A549 (cell line): ENCODE measurements around the gene POP7. TPM values are rescaled to one million over a fixed set of nuclear protein-coding genes. Genes with fewer than 3 reads are reported as not detected.
A peak's percentile ranks its signal among the peaks of the same experiment; 100 is the strongest.

Experiments
- ATAC-seq, 2 experiments: fragments of 200-7000 bp in 1 of 2; fragments of >200 bp in 1 of 2; cut with Nextera tagmentation in 1 of 2; cut with Tn5 transposase in 1 of 2; 3 replicates each; pipeline versions ENCODE4 v1.8.0 to v1.9.1; 2018 to 2020; ENCODE audit warnings: mild to moderate bottlenecking in 1 of 2, moderate library complexity in 1 of 2
- CTCF ChIA-PET: fragments of 300-600 bp; sonication (Branson Sonifier 250); formaldehyde crosslinking; extraction: SDS; loops from one replicate; lab custom pipeline; 2021; ENCODE audit warnings: antibody characterized with exemption, inconsistent platforms; lab: Yijun Ruan, JAX
- POLR2A ChIA-PET: fragments of 350-600 bp; formaldehyde crosslinking; extraction: SDS; loops from one replicate; lab custom pipeline; 2021; ENCODE audit warnings: antibody characterized with exemption, inconsistent platforms; lab: Yijun Ruan, JAX
- DNase-seq, 2 experiments: peaks; one replicate each; pipeline versions ENCODE4 v3.0.0 to v3.0.0-alpha.2; 2011 to 2016; ENCODE audit warnings: low read depth in 1 of 2, low spot score in 1 of 2
- FAIRE-seq: peaks from 2 replicates; lab custom pipeline; 2011; peaks lifted over from hg19 to GRCh38; lab: Jason Lieb, UNC
- H3K27ac ChIP-seq, 2 experiments: fragments of >200 bp; sonication (Bioruptor Twin); formaldehyde crosslinking; 3 replicates each; pipeline ENCODE4 v1.5.1; 2016 to 2017
- H3K4me1 ChIP-seq: fragments of >200 bp; sonication (Bioruptor Twin); formaldehyde crosslinking; 3 replicates; pipeline ENCODE4 v1.6.1; 2016
- H3K4me2 ChIP-seq: fragments of >200 bp; sonication (Bioruptor Twin); formaldehyde crosslinking; 3 replicates; pipeline ENCODE4 v1.6.1; 2016
- H3K4me3 ChIP-seq: fragments of >200 bp; sonication (Bioruptor Twin); formaldehyde crosslinking; 3 replicates; pipeline ENCODE4 v1.5.1; 2016
- H3K9me3 ChIP-seq: fragments of >200 bp; sonication (Bioruptor Twin); formaldehyde crosslinking; 3 replicates; pipeline ENCODE4 v1.6.1; 2016
- BHLHE40 ChIP-seq: IDR thresholded peaks from 2 replicates; pipeline ENCODE4 v1.6.1; 2012; ENCODE audit warnings: low read depth, low read length, inconsistent platforms
- CEBPB ChIP-seq, 2 experiments: fragments of >200 bp in 1 of 2; sonication (Bioruptor Twin) in 1 of 2; formaldehyde crosslinking in 1 of 2; IDR thresholded peaks; 2 replicates each; pipeline ENCODE4 v1.6.1; 2012 to 2016
- E2F6 ChIP-seq: IDR thresholded peaks from 2 replicates; pipeline ENCODE4 v1.6.1; 2012; ENCODE audit warnings: low read depth, borderline replicate concordance
- EHF ChIP-seq: fragments of 250-450 bp; sonication (Bioruptor Pico); IDR thresholded peaks from 2 replicates; pipeline ENCODE4 v1.5.0; 2020; ENCODE audit warnings: mild to moderate bottlenecking
- ELK1 ChIP-seq: fragments of 150-350 bp; IDR thresholded peaks from 2 replicates; pipeline ENCODE4 v1.6.1; 2014; ENCODE audit warnings: low read depth, mild to moderate bottlenecking, low read length
- ESRRA ChIP-seq: fragments of 150-350 bp; IDR thresholded peaks from 2 replicates; pipeline ENCODE4 v1.6.1; 2014; ENCODE audit warnings: mild to moderate bottlenecking, low read length, borderline replicate concordance
- FOSL2 ChIP-seq, 2 experiments: fragments of 450-650 bp in 1 of 2; fragments of >200 bp in 1 of 2; sonication (Bioruptor Twin) in 1 of 2; formaldehyde crosslinking; IDR thresholded peaks; 2 replicates each; pipeline versions ENCODE4 v1.5.0 to v1.6.1; 2016 to 2020; ENCODE audit warnings: mild to moderate bottlenecking in 1 of 2, moderate library complexity in 1 of 2
- GATA3 ChIP-seq: IDR thresholded peaks from 2 replicates; pipeline ENCODE4 v1.6.1; 2012; ENCODE audit warnings: borderline replicate concordance
- HDAC2 ChIP-seq: fragments of 200-600 bp; sonication (generic); IDR thresholded peaks from 2 replicates; pipeline ENCODE4 v1.6.1; 2016
- HES2 ChIP-seq: fragments of >200 bp; sonication (Bioruptor Twin); formaldehyde crosslinking; IDR thresholded peaks from 2 replicates; pipeline ENCODE4 v1.6.1; 2016
- HOXB13 ChIP-seq: fragments of 250-450 bp; sonication (Bioruptor Pico); IDR thresholded peaks from 2 replicates; pipeline ENCODE4 v1.5.0; 2020; ENCODE audit warnings: low read depth, mild to moderate bottlenecking, moderate library complexity
- JUN ChIP-seq, 2 experiments: fragments of >200 bp; sonication (Bioruptor Twin); formaldehyde crosslinking; IDR thresholded peaks; 2 replicates in 1 of 2; 3 replicates in 1 of 2; pipeline ENCODE4 v1.6.1; 2016 to 2017
- JUNB ChIP-seq: fragments of >200 bp; sonication (Bioruptor Twin); formaldehyde crosslinking; IDR thresholded peaks from 2 replicates; pipeline ENCODE4 v1.6.1; 2016
- MAX ChIP-seq: IDR thresholded peaks from 2 replicates; pipeline ENCODE4 v1.6.1; 2012
- MAZ ChIP-seq: fragments of 150-350 bp; IDR thresholded peaks from 2 replicates; pipeline ENCODE4 v1.6.1; 2014; ENCODE audit warnings: antibody characterized with exemption, low read depth, low read length, borderline replicate concordance
- NPAS2 ChIP-seq: fragments of 250-450 bp; sonication (Bioruptor Pico); IDR thresholded peaks from 2 replicates; pipeline ENCODE4 v1.8.0; 2022; ENCODE audit warnings: mild to moderate bottlenecking, moderate library complexity, borderline replicate concordance
- PBX3 ChIP-seq: IDR thresholded peaks from 2 replicates; pipeline ENCODE4 v1.6.1; 2012
- PHF8 ChIP-seq: fragments of 200-600 bp; sonication (generic); IDR thresholded peaks from 2 replicates; pipeline ENCODE4 v1.6.1; 2016; ENCODE audit warnings: low read depth, mild to moderate bottlenecking, antibody characterized with exemption, moderate library complexity, borderline replicate concordance
- RFX5 ChIP-seq: fragments of 450-650 bp; IDR thresholded peaks from 2 replicates; pipeline ENCODE4 v1.7.1; 2014; ENCODE audit warnings: antibody characterized with exemption, mild to moderate bottlenecking, moderate library complexity
- SMC3 ChIP-seq: fragments of >200 bp; sonication (Bioruptor Twin); formaldehyde crosslinking; IDR thresholded peaks from 3 replicates; pipeline ENCODE4 v1.6.1; 2018; ENCODE audit warnings: inconsistent platforms
- TFCP2L1 ChIP-seq: fragments of 250-450 bp; sonication (Bioruptor Pico); IDR thresholded peaks from 2 replicates; pipeline ENCODE4 v1.5.0; 2021; ENCODE audit warnings: mild to moderate bottlenecking
- ZFP36 ChIP-seq: fragments of 450-650 bp; IDR thresholded peaks from 2 replicates; pipeline ENCODE4 v1.6.1; 2014; ENCODE audit warnings: borderline replicate concordance; ENCODE audit not compliant: partially characterized antibody
- WGBS: methylation state at CpG from one replicate; pipeline ENCODE4 v1.1.6; 2017; ENCODE audit errors: missing lambda C conversion rate; 5-methylcytosine and 5-hydroxymethylcytosine counted together
- polyA plus RNA-seq, 4 experiments: library from polyadenylated mRNA; depleted of rRNA in 3 of 4; stranded (reverse); fragments of >200 nt; fragmentation: RNase III in 1 of 4; extraction: RNeasy Plus Mini Kit Qiagen cat#74134 plus additional on column Dnase treatment in 1 of 4; gene quantifications; 2 replicates in 3 of 4; 3 replicates in 1 of 4; pipeline ENCODE4 v1.2.3, GENCODE V29; 2011 to 2017

The POP7 gene
- polyA plus RNA-seq, 2 of the 4 experiments (the other 2 are of a cell fraction), result 29.5 to 77.4 TPM

- 0 out of 2 replicates have a peak, but pooled peaks have one; percentile 50 for TF ChIP-seq TFCP2L1
- no peak for TF ChIP-seq FOSL2 (IDR thresholded peaks at IDR 0.05)
- TF ChIP-seq FOSL2 (CRISPR knock-in tag; IDR thresholded peaks at IDR 0.05), result peak; percentile 61; the same call in 1 of the 2 replicates
- TF ChIP-seq ELK1, result no peak
- TF ChIP-seq MAZ, result no peak
- no peak for TF ChIP-seq CEBPB (IDR thresholded peaks at IDR 0.05)
- no peak; the same call in 1 of the 2 replicates for TF ChIP-seq PHF8
- TF ChIP-seq BHLHE40, result peak; percentile 84
- TF ChIP-seq GATA3, result peak; percentile 80
- TF ChIP-seq HOXB13, result no peak
- TF ChIP-seq PBX3, result peak; percentile 94
- TF ChIP-seq ZFP36, result no peak
- no peak for TF ChIP-seq EHF (CRISPR knock-in tag)
Measured at GRCh38 chr7:100673302-100673941, 32.5 kb upstream of the POP7 start, which contains the start of gene GNB2 (continued).

GRCh38 chr7:100673942-100674410 lies 31.9 kb upstream of the POP7 start:
- DNase-seq, result no peak
- H3K9me3 ChIP-seq, result no peaks in the 10 kb centered on the region
- peaks cover 9% of the 10 kb centered on the region for H3K4me1 ChIP-seq
- no peak for TF ChIP-seq HES2
- TF ChIP-seq MAX, result no peak
- TF ChIP-seq MAZ, result no peak
- no peak for TF ChIP-seq JUNB
- no peak for TF ChIP-seq E2F6
- no peak for TF ChIP-seq RFX5
- TF ChIP-seq SMC3, result no peak
- no peak for TF ChIP-seq ESRRA
- no peak for TF ChIP-seq NPAS2 (CRISPR knock-in tag)
- no peak for TF ChIP-seq HDAC2
- peak in 1 of 2 experiments; percentile 67; a peak in 2 of 5 replicates for TF ChIP-seq JUN (IDR thresholded peaks at IDR 0.05)
- TF ChIP-seq PHF8, result 0 out of 2 replicates have a peak, but pooled peaks have one; percentile 29
- TF ChIP-seq EHF (CRISPR knock-in tag), result no peak
- WGBS, result under 1% methylated on average over 26 of the region's 34 CpGs
- FAIRE-seq, result no peak
- H3K4me3 ChIP-seq, result peak overlapping the region; percentile 77
- CTCF ChIA-PET, result interaction anchor here (0.5 to 5.6 kb wide), 3 partner anchors 16 to 115 kb away, joined by 3 to 72 read pairs (median 5); no protein-coding TSS in a partner anchor
- H3K27ac ChIP-seq, result peak overlapping the region; percentile 87 to 99
- POLR2A ChIA-PET, result no interaction called here
- ATAC-seq, result peak; percentile 37 to 45
- peak overlapping the region; percentile 93 for H3K4me2 ChIP-seq
